Measurements from ENCODE around the gene MROH2A. TPM values are rescaled to one million over a fixed set of nuclear protein-coding genes. Genes with fewer than 3 reads are reported as not detected.

The MROH2A gene
- total RNA-seq, 1 experiment from 2014 or later = not detected

GRCh38 chr2:233830111-233830802 is 52.1 kb downstream of the MROH2A start (continued):
- no peak for TF ChIP-seq AFF4 (CRISPR knock-in tag; IDR thresholded peaks at IDR 0.05; ENCODE audit: borderline replicate concordance)

GRCh38 chr2:233831011-233831721 is 53.0 kb downstream of the MROH2A start:
- Mint-ChIP-seq H3K9me3 (peaks cover 3% of the 10 kb centered on the region; the same call in 1 of the 2 replicates), H3K4me1 (peaks cover 7% of the 10 kb centered on the region), H3K36me3 (peaks cover 19% of the 10 kb centered on the region), H3K4me3 (no peak overlapping the region), H3K27ac (no peak overlapping the region), H3K27me3 (ENCODE audit: low read depth) (no peaks in the 10 kb centered on the region)
- ChIA-PET POLR2A (no interaction called here), CTCF (interaction anchor here (2.1 kb wide), 1 partner anchor 120 kb away, joined by 16 read pairs; the partner anchor contains the start of gene UGT1A5)
- ATAC-seq (no peak), DNase-seq (ENCODE audit: low spot score) (no peak)
- TF ChIP-seq USF1 (CRISPR knock-in tag; IDR thresholded peaks at IDR 0.05) (no peak), ATF2 (CRISPR knock-in tag; IDR thresholded peaks at IDR 0.05; ENCODE audit: borderline replicate concordance, low read depth) (no peak), ZNF138 (CRISPR knock-in tag; conservative IDR thresholded peaks at IDR 0.05) (no peak), ELF4 (CRISPR knock-in tag; IDR thresholded peaks at IDR 0.05; ENCODE audit: low read depth) (no peak), FOXP1 (CRISPR knock-in tag; IDR thresholded peaks at IDR 0.05; ENCODE audit: borderline replicate concordance) (no peak), ZNF232 (CRISPR knock-in tag; IDR thresholded peaks at IDR 0.05) (no peak), ZNF425 (CRISPR knock-in tag; conservative IDR thresholded peaks at IDR 0.05) (no peak), SMAD3 (CRISPR knock-in tag; IDR thresholded peaks at IDR 0.05; ENCODE audit: borderline replicate concordance) (no peak), ESRRA (CRISPR knock-in tag; IDR thresholded peaks at IDR 0.05; ENCODE audit: borderline replicate concordance) (no peak), E2F4 (CRISPR knock-in tag; IDR thresholded peaks at IDR 0.05; ENCODE audit: borderline replicate concordance, low read depth) (no peak), ATF3 (CRISPR knock-in tag; conservative IDR thresholded peaks at IDR 0.05) (no peak), PRRX2 (CRISPR knock-in tag; IDR thresholded peaks at IDR 0.05) (no peak), ATF1 (CRISPR knock-in tag; IDR thresholded peaks at IDR 0.05) (no peak), E2F1 (CRISPR knock-in tag; IDR thresholded peaks at IDR 0.05) (no peak), GTF2I (CRISPR knock-in tag; conservative IDR thresholded peaks at IDR 0.05) (no peak), ZBTB43 (CRISPR knock-in tag; IDR thresholded peaks at IDR 0.05) (no peak), SP1 (CRISPR knock-in tag; conservative IDR thresholded peaks at IDR 0.05) (no peak)
